ENCODE results near the gene SNRPA.

DNA sequence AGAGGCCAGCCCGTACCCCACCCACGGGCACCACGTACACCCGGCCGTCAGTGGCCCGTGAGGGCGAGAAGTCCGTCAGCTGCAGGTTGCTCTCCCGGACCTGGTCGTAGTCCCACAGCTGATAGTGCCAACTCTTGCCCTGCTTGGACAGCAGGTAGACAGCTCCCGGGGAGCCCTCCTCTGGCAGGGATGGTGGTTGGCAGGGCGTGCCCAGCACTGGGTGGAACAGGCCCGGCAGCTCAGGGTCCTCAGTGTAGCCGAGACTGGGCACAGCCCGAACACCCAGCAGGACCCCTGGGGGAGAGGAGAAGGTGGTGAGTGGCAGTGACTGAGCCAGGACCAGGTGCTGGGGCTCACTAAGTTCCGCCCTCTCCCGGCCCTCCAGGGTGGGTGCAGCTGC lies 8.5 kb upstream of the SNRPA start:
- TF ChIP-seq, protein P1, sequence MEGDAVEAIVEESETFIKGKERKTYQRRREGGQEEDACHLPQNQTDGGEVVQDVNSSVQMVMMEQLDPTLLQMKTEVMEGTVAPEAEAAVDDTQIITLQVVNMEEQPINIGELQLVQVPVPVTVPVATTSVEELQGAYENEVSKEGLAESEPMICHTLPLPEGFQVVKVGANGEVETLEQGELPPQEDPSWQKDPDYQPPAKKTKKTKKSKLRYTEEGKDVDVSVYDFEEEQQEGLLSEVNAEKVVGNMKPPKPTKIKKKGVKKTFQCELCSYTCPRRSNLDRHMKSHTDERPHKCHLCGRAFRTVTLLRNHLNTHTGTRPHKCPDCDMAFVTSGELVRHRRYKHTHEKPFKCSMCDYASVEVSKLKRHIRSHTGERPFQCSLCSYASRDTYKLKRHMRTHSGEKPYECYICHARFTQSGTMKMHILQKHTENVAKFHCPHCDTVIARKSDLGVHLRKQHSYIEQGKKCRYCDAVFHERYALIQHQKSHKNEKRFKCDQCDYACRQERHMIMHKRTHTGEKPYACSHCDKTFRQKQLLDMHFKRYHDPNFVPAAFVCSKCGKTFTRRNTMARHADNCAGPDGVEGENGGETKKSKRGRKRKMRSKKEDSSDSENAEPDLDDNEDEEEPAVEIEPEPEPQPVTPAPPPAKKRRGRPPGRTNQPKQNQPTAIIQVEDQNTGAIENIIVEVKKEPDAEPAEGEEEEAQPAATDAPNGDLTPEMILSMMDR (IDR thresholded peaks at IDR 0.05 in 4 of 5, conservative IDR thresholded peaks at IDR 0.05 in 1 of 5), result no peak
- no peak for TF ChIP-seq POLR2A (IDR thresholded peaks at IDR 0.05)

All from gastrocnemius medialis (tissue), 4 donors.